ENCODE results near the gene TLN1. TPM values are rescaled to one million over a fixed set of nuclear protein-coding genes. Genes with fewer than 3 reads are reported as not detected.

The TLN1 gene
- total RNA-seq, 2 donors from 2014 or later: 167 to 315 TPM

DNA sequence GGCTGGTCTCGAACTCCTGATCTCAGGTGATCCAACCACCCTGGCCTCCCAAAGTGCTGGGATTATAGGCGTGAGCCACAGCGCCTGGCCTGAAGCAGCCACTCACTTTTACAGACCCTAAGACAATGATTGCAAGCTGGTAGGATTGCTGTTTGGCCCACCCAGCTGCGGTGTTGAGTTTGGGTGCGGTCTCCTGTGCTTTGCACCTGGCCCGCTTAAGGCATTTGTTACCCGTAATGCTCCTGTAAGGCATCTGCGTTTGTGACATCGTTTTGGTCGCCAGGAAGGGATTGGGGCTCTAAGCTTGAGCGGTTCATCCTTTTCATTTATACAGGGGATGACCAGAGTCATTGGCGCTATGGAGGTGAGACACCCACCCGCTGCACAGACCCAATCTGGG lies 56.8 kb downstream of the TLN1 start:
- H3K4me1 ChIP-seq (replicated peaks): no peaks in the 10 kb centered on the region
- peak overlapping the region; percentile 36 to 40 for H3K4me3 ChIP-seq
- H3K9me3 ChIP-seq: no peaks in the 10 kb centered on the region
- no peaks in the 10 kb centered on the region for H3K36me3 ChIP-seq
- no peak for DNase-seq (ENCODE audit: low spot score)
- TF ChIP-seq CTCF (IDR thresholded peaks at IDR 0.05) (no peak), POLR2A (IDR thresholded peaks at IDR 0.05) (no peak), POLR2AphosphoS5 (IDR thresholded peaks at IDR 0.05) (no peak)
- no peaks in the 10 kb centered on the region for H3K27me3 ChIP-seq (replicated peaks; ENCODE audit: insufficient read depth)
- H3K27ac ChIP-seq: no peak overlapping the region
- WGBS: 50% methylated on average over 13 of the region's 13 CpGs
- intact Hi-C loops (cut with DNase I): no loop called here

DNA sequence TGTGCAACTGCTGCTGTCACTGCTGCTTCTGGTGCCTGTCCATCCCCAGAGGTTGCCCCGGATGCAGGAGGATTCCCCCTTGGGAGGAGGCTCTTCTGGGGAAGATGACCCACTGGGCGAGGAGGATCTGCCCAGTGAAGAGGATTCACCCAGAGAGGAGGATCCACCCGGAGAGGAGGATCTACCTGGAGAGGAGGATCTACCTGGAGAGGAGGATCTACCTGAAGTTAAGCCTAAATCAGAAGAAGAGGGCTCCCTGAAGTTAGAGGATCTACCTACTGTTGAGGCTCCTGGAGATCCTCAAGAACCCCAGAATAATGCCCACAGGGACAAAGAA lies 58.0 kb downstream of the TLN1 start:
- Histone ChIP-seq H3K27me3 (replicated peaks; ENCODE audit: insufficient read depth) (no peaks in the 10 kb centered on the region), H3K4me3 (no peak overlapping the region), H3K9me3 (no peaks in the 10 kb centered on the region), H3K36me3 (no peaks in the 10 kb centered on the region), H3K27ac (no peak overlapping the region), H3K4me1 (replicated peaks) (no peaks in the 10 kb centered on the region)
- intact Hi-C loops (cut with DNase I): no loop called here
- no peak for DNase-seq (ENCODE audit: low spot score)
- TF ChIP-seq POLR2A (IDR thresholded peaks at IDR 0.05): no peak
- TF ChIP-seq POLR2AphosphoS5 (IDR thresholded peaks at IDR 0.05): no peak
- no peak for TF ChIP-seq CTCF (IDR thresholded peaks at IDR 0.05)
- 81% methylated on average over 3 of the region's 3 CpGs for WGBS

DNA sequence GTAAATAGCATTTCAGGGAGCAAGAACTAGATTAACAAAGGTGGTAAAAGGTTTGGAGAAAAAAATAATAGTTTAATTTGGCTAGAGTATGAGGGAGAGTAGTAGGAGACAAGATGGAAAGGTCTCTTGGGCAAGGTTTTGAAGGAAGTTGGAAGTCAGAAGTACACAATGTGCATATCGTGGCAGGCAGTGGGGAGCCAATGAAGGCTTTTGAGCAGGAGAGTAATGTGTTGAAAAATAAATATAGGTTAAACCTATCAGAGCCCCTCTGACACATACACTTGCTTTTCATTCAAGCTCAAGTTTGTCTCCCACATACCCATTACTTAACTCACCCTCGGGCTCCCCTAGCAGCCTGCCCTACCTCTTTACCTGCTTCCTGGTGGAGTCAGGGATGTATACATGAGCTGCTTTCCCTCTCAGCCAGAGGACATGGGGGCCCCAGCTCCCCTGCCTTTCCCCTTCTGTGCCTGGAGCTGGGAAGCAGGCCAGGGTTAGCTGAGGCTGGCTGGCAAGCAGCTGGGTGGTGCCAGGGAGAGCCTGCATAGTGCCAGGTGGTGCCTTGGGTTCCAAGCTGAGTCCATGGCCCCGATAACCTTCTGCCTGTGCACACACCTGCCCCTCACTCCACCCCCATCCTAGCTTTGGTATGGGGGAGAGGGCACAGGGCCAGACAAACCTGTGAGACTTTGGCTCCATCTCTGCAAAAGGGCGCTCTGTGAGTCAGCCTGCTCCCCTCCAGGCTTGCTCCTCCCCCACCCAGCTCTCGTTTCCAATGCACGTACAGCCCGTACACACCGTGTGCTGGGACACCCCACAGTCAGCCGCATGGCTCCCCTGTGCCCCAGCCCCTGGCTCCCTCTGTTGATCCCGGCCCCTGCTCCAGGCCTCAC lies 58.6 kb downstream of the TLN1 start, which contains the start of gene CA9:
TSS of gene CA9 (plus strand) at position 797 of the 893 bp plus-strand sequence. CDS start at position 829, 32 bp downstream.
- no peaks in the 10 kb centered on the region for H3K9me3 ChIP-seq
- no peaks in the 10 kb centered on the region for H3K4me1 ChIP-seq (replicated peaks)
- H3K36me3 ChIP-seq: no peaks in the 10 kb centered on the region
- no peaks in the 10 kb centered on the region for H3K27me3 ChIP-seq (replicated peaks; ENCODE audit: insufficient read depth)
- intact Hi-C loops (cut with DNase I): no loop called here
- no peak within 1 kb of the TSS for H3K4me3 ChIP-seq
- no peak for TF ChIP-seq POLR2A (IDR thresholded peaks at IDR 0.05)
- TF ChIP-seq POLR2AphosphoS5 (IDR thresholded peaks at IDR 0.05): no peak
- TF ChIP-seq CTCF (IDR thresholded peaks at IDR 0.05): no peak
- DNase-seq (ENCODE audit: low spot score): no peak
- no peak within 1 kb of the TSS for H3K27ac ChIP-seq
- 21% methylated on average over 10 of the region's 10 CpGs for WGBS

- H3K4me1 ChIP-seq (replicated peaks): no peaks in the 10 kb centered on the region
- intact Hi-C loops (cut with DNase I): no loop called here
- no peak overlapping the region for H3K4me3 ChIP-seq
- TF ChIP-seq POLR2AphosphoS5 (IDR thresholded peaks at IDR 0.05): no peak
- no peak for TF ChIP-seq POLR2A (IDR thresholded peaks at IDR 0.05)
- H3K9me3 ChIP-seq: no peaks in the 10 kb centered on the region
- no peak for DNase-seq (ENCODE audit: low spot score)
- no peaks in the 10 kb centered on the region for H3K27me3 ChIP-seq (replicated peaks; ENCODE audit: insufficient read depth)
- WGBS: 53% methylated on average over 6 of the region's 6 CpGs
- peak overlapping the region in 1 of 2 donors; percentile 11 for H3K27ac ChIP-seq
- H3K36me3 ChIP-seq: no peaks in the 10 kb centered on the region
Observed at GRCh38 chr9:35669331-35670145, 62.5 kb downstream of the TLN1 start.

DNA sequence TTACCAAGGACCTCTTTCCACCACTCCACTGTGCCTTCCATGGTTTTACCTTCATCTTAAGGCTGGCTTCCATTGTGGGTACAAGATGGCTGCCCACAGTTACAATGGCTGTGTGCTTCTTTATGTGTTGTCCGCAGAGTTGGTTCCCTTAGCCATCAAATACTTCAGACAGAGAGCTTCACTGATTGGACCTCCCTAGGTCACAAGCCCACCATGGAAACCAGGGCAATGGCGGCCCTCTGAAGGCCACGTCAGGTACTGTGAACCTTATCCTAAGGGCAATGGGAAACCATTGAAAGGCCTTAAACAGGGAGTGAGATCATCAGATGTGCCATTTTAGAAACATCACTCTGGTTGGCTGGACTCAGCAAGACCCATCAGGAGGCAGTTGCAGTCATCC lies 64.1 kb downstream of the TLN1 start:
- H3K4me3 ChIP-seq: no peak overlapping the region
- intact Hi-C loops (cut with DNase I): no loop called here
- WGBS: 96% methylated on average over 3 of the region's 3 CpGs
- H3K27me3 ChIP-seq (replicated peaks; ENCODE audit: insufficient read depth): no peaks in the 10 kb centered on the region
- no peak for DNase-seq (ENCODE audit: low spot score)
- H3K36me3 ChIP-seq: no peaks in the 10 kb centered on the region
- TF ChIP-seq CTCF (IDR thresholded peaks at IDR 0.05) (no peak), POLR2A (IDR thresholded peaks at IDR 0.05) (no peak), POLR2AphosphoS5 (IDR thresholded peaks at IDR 0.05) (no peak)
- no peaks in the 10 kb centered on the region for H3K4me1 ChIP-seq (replicated peaks)
- H3K9me3 ChIP-seq: no peaks in the 10 kb centered on the region
- no peak overlapping the region for H3K27ac ChIP-seq

Data from prostate gland (tissue), 2 donors.